ENCODE data around the gene MLYCD. TPM values are rescaled to one million over a fixed set of nuclear protein-coding genes. Genes with fewer than 3 reads are reported as not detected.

The MLYCD gene
- polyA plus RNA-seq, 1 experiment = 2.6 TPM

GRCh38 chr16:83923581-83924365 lies 24.9 kb downstream of the MLYCD start:
- no peak for TF ChIP-seq CTCF (IDR thresholded peaks at IDR 0.05; ENCODE audit: insufficient read depth, low read depth, low read length)
- Histone ChIP-seq H3K4me3 (ENCODE audit: low read depth, low read length) (no peak overlapping the region), H3K36me3 (ENCODE audit: control insufficient read depth, insufficient read depth, low read length) (peaks cover under 1% of the 10 kb centered on the region), H3K27me3 (ENCODE audit: control insufficient read depth, insufficient read depth, low read length) (no peaks in the 10 kb centered on the region)
- ChIA-PET POLR2A (no interaction called here), CTCF (interaction anchor here (0.6 to 5.3 kb wide), 3 partner anchors 23 to 138 kb away, joined by 3 to 34 read pairs (median 3); no protein-coding TSS in a partner anchor)
- DNase-seq (ENCODE audit: low read depth) = no peak

- no peak for TF ChIP-seq CTCF (IDR thresholded peaks at IDR 0.05; ENCODE audit: insufficient read depth, low read depth, low read length)
- no peak overlapping the region for H3K4me3 ChIP-seq (ENCODE audit: low read depth, low read length)
- H3K36me3 ChIP-seq (ENCODE audit: control insufficient read depth, insufficient read depth, low read length) = no peaks in the 10 kb centered on the region; the same call in 1 of the 2 replicates
- no peak for DNase-seq (ENCODE audit: low read depth)
- ChIA-PET CTCF (interaction anchor here (0.6 to 5.9 kb wide), 4 partner anchors 11 to 137 kb away, joined by 3 to 46 read pairs (median 18); no protein-coding TSS in a partner anchor), POLR2A (no interaction called here)
- no peaks in the 10 kb centered on the region for H3K27me3 ChIP-seq (ENCODE audit: control insufficient read depth, insufficient read depth, low read length)
Observed at GRCh38 chr16:83924686-83925085, 25.8 kb downstream of the MLYCD start.

- no peak for TF ChIP-seq CTCF (IDR thresholded peaks at IDR 0.05; ENCODE audit: insufficient read depth, low read depth, low read length)
- H3K36me3 ChIP-seq (ENCODE audit: control insufficient read depth, insufficient read depth, low read length) = no peaks in the 10 kb centered on the region
- H3K27me3 ChIP-seq (ENCODE audit: control insufficient read depth, insufficient read depth, low read length) = no peaks in the 10 kb centered on the region
- no peak for DNase-seq (ENCODE audit: low read depth)
- CTCF ChIA-PET = interaction anchor here (0.9 to 5.9 kb wide), 10 partner anchors 8 to 137 kb away, joined by 3 to 46 read pairs (median 7); partner anchors contain the start of genes MLYCD and OSGIN1
- POLR2A ChIA-PET = no interaction called here
- H3K4me3 ChIP-seq (ENCODE audit: low read depth, low read length) = no peak overlapping the region
Observed at GRCh38 chr16:83925095-83925905, 26.4 kb downstream of the MLYCD start.

- Histone ChIP-seq H3K4me3 (ENCODE audit: low read depth, low read length) (no peak overlapping the region), H3K36me3 (ENCODE audit: control insufficient read depth, insufficient read depth, low read length) (no peaks in the 10 kb centered on the region), H3K27me3 (ENCODE audit: control insufficient read depth, insufficient read depth, low read length) (no peaks in the 10 kb centered on the region)
- no peak for DNase-seq (ENCODE audit: low read depth)
- CTCF ChIA-PET = interaction anchor here (0.6 to 5.9 kb wide), 17 partner anchors 9 to 1244 kb away, joined by 3 to 46 read pairs (median 3); partner anchors contain the start of genes MLYCD and OSGIN1
- TF ChIP-seq CTCF (IDR thresholded peaks at IDR 0.05; ENCODE audit: insufficient read depth, low read depth, low read length) = no peak
- POLR2A ChIA-PET = no interaction called here
Observed at GRCh38 chr16:83925957-83926725, 27.2 kb downstream of the MLYCD start.

All from BJ (cell line).